ENCODE results near the gene SNAP25.

The SNAP25 gene

GRCh38 chr20:10314198-10314597 is 95.6 kb downstream of the SNAP25 start:
- Histone ChIP-seq H3K27ac (replicated peaks) (no peak overlapping the region), H3K27me3 (ENCODE audit: insufficient read depth, poor library complexity, severe bottlenecking) (no peaks in the 10 kb centered on the region), H3K4me3 (replicated peaks; ENCODE audit: insufficient read depth, low read length) (no peak overlapping the region)
- no peak for DNase-seq (ENCODE audit: low read depth in 1 of 2, low spot score in 1 of 2)
- TF ChIP-seq SPI1 (IDR thresholded peaks at IDR 0.05; ENCODE audit: borderline replicate concordance, low read depth) (no peak), REST (IDR thresholded peaks at IDR 0.05; ENCODE audit: insufficient replicate concordance, low read depth) (no peak), CTCF (IDR thresholded peaks at IDR 0.05; ENCODE audit: insufficient read depth, low read length) (no peak), GABPA (IDR thresholded peaks at IDR 0.05; ENCODE audit: low read depth) (no peak), POLR2AphosphoS5 (IDR thresholded peaks at IDR 0.05; ENCODE audit: low read depth) (no peak)

- no peak for DNase-seq (ENCODE audit: low read depth in 1 of 2, low spot score in 1 of 2)
- TF ChIP-seq REST (IDR thresholded peaks at IDR 0.05; ENCODE audit: insufficient replicate concordance, low read depth) (no peak), CTCF (IDR thresholded peaks at IDR 0.05; ENCODE audit: insufficient read depth, low read length) (no peak), GABPA (IDR thresholded peaks at IDR 0.05; ENCODE audit: low read depth) (no peak), POLR2AphosphoS5 (IDR thresholded peaks at IDR 0.05; ENCODE audit: low read depth) (no peak), SPI1 (IDR thresholded peaks at IDR 0.05; ENCODE audit: borderline replicate concordance, low read depth) (no peak)
- no peak overlapping the region for H3K27ac ChIP-seq (replicated peaks)
- no peak overlapping the region for H3K4me3 ChIP-seq (replicated peaks; ENCODE audit: insufficient read depth, low read length)
- no peaks in the 10 kb centered on the region for H3K27me3 ChIP-seq (ENCODE audit: insufficient read depth, poor library complexity, severe bottlenecking)
Measured at GRCh38 chr20:10315138-10315537, 96.5 kb downstream of the SNAP25 start.

- TF ChIP-seq SPI1 (IDR thresholded peaks at IDR 0.05; ENCODE audit: borderline replicate concordance, low read depth) (no peak), CTCF (IDR thresholded peaks at IDR 0.05; ENCODE audit: insufficient read depth, low read length) (no peak), POLR2AphosphoS5 (IDR thresholded peaks at IDR 0.05; ENCODE audit: low read depth) (no peak), GABPA (IDR thresholded peaks at IDR 0.05; ENCODE audit: low read depth) (no peak), REST (IDR thresholded peaks at IDR 0.05; ENCODE audit: insufficient replicate concordance, low read depth) (no peak)
- Histone ChIP-seq H3K27ac (replicated peaks) (no peak overlapping the region), H3K4me3 (replicated peaks; ENCODE audit: insufficient read depth, low read length) (no peak overlapping the region), H3K27me3 (ENCODE audit: insufficient read depth, poor library complexity, severe bottlenecking) (no peaks in the 10 kb centered on the region)
- DNase-seq (ENCODE audit: low read depth in 1 of 2, low spot score in 1 of 2) = peak in 1 of 2 experiments; percentile 27
Measured at GRCh38 chr20:10316582-10316981, 98.0 kb downstream of the SNAP25 start.

Data from HL-60 (cell line).